T-cell (primary cell): ENCODE data around the gene SIDT2. TPM values are rescaled to one million over a fixed set of nuclear protein-coding genes. Genes with fewer than 3 reads are reported as not detected.

ENCODE experiments used
- ATAC-seq, 4 experiments: fragments of 200-7000 bp in 3 of 4; fragments of 150-1000 bp in 1 of 4; cut with Tn5 transposase; replicated peaks in 1 of 4; 1 replicate in 3 of 4; 2 replicates in 1 of 4; pipeline ENCODE4 v1.10.0; 2021; ENCODE audit warnings: moderate library complexity in 3 of 4, mild to moderate bottlenecking in 2 of 4, moderate number of reproducible peaks in 1 of 4
- CTCF ChIA-PET, 2 donors: fragments of 300-600 bp; sonication (Branson Sonifier 250); formaldehyde crosslinking; loops; one replicate each; lab custom pipeline; 2022; ENCODE audit warnings: antibody characterized with exemption in 2 of 2; lab: Charles Lee
- POLR2A ChIA-PET, 2 donors: fragments of 300-600 bp; sonication (Branson Sonifier 250); formaldehyde crosslinking; loops; one replicate each; lab custom pipeline; 2022; ENCODE audit warnings: antibody characterized with exemption in 2 of 2; lab: Charles Lee
- DNase-seq, 35 experiments: peaks; one replicate each; pipeline versions ENCODE4 v3.0.0 to v3.0.0-alpha.2; 2013 to 2023
- H3K27ac ChIP-seq: one replicate; pipeline ENCODE4 v1.5.1; 2013; ENCODE audit warnings: low read length
- H3K27me3 ChIP-seq, 2 experiments: replicated peaks in 1 of 2; 1 replicate in 1 of 2; 2 replicates in 1 of 2; pipeline versions ENCODE4 v1.6.1 to v1.7.0; 2013; ENCODE audit warnings: low read length in 1 of 2, mixed read lengths in 1 of 2; ENCODE audit not compliant: control insufficient read depth in 2 of 2, insufficient read depth in 2 of 2; ENCODE audit errors: extremely low read depth in 1 of 2
- H3K36me3 ChIP-seq, 2 donors: 1 replicate in 1 of 2; 2 replicates in 1 of 2; pipeline versions ENCODE4 v1.6.1 to v1.7.0; 2013; ENCODE audit warnings: low read length in 1 of 2; ENCODE audit not compliant: control insufficient read depth in 2 of 2, insufficient read depth in 1 of 2; ENCODE audit errors: extremely low read depth in 1 of 2
- H3K4me1 ChIP-seq, 2 experiments: 1 replicate in 1 of 2; 2 replicates in 1 of 2; pipeline versions ENCODE4 v1.6.1 to v1.7.0; 2013; ENCODE audit warnings: low read length in 2 of 2, mixed read lengths in 1 of 2; ENCODE audit not compliant: insufficient read depth in 2 of 2, control insufficient read depth in 1 of 2; ENCODE audit errors: extremely low read depth in 1 of 2
- H3K4me3 ChIP-seq, 2 donors: 1 replicate in 1 of 2; 2 replicates in 1 of 2; pipeline versions ENCODE4 v1.5.1 to v1.7.0; 2013; ENCODE audit warnings: mild to moderate bottlenecking in 2 of 2, low read length in 1 of 2, moderate library complexity in 1 of 2; ENCODE audit not compliant: control insufficient read depth in 1 of 2; ENCODE audit errors: extremely low read depth in 1 of 2
- H3K9me3 ChIP-seq: 2 replicates; pipeline ENCODE4 v1.7.0; 2013
- H3K27ac Mint-ChIP-seq, 2 donors: one replicate each; pipeline ENCODE4 v1.8.0; 2020 to 2021; ENCODE audit warnings: mild to moderate bottlenecking in 2 of 2, mixed read lengths in 2 of 2
- H3K27me3 Mint-ChIP-seq, 2 donors: one replicate each; pipeline ENCODE4 v1.8.0; 2021 to 2022; ENCODE audit warnings: mixed read lengths in 2 of 2
- H3K36me3 Mint-ChIP-seq: one replicate; pipeline ENCODE4 v1.8.0; 2021; ENCODE audit warnings: mixed read lengths
- H3K4me1 Mint-ChIP-seq, 3 donors: one replicate each; pipeline ENCODE4 v1.8.0; 2020 to 2022; ENCODE audit warnings: mixed read lengths in 3 of 3, mild to moderate bottlenecking in 1 of 3
- H3K4me3 Mint-ChIP-seq, 3 donors: one replicate each; pipeline ENCODE4 v1.8.0; 2020 to 2022; ENCODE audit warnings: mild to moderate bottlenecking in 3 of 3, mixed read lengths in 3 of 3, moderate library complexity in 3 of 3
- H3K9me3 Mint-ChIP-seq, 3 donors: one replicate each; pipeline ENCODE4 v1.8.0; 2020 to 2022; ENCODE audit warnings: mixed read lengths in 3 of 3
- WGBS: methylation state at CpG from one replicate; pipeline ENCODE4 v1.1.5; 2013; ENCODE audit warnings: missing lambda C conversion rate; ENCODE audit not compliant: insufficient coverage; 5-methylcytosine and 5-hydroxymethylcytosine counted together
- total RNA-seq, 35 experiments: library from RNA in 6 of 35; stranded (reverse) in 6 of 35; fragments of 120-200 nt in 1 of 35; gene quantifications; one replicate each; pipeline versions ENCODE4 v1.2.1 to v1.2.4 and lab custom pipeline; 2013 to 2026

Gene SIDT2
- total RNA-seq, 5 donors from 2014 or later (not counting 1 experiment from before 2014, with no cell fraction given), result 46.3 to 110 (median 59.5) TPM

GRCh38 chr11:117143390-117143789, 35.2 kb upstream of the SIDT2 start:
- H3K4me3 Mint-ChIP-seq, result peak overlapping the region; percentile 96 to 99 (median 98)
- H3K9me3 ChIP-seq, result no peaks in the 10 kb centered on the region
- H3K9me3 Mint-ChIP-seq, result no peaks in the 10 kb centered on the region
- ChIA-PET CTCF (interaction anchor here in 1 of 2 donors (0.5 to 1.9 kb wide), 5 partner anchors 15 to 307 kb away, joined by 3 to 8 read pairs (median 3); no protein-coding TSS in a partner anchor), POLR2A (interaction anchor here (0.6 to 3.2 kb wide), 4 partner anchors 28 to 206 kb away, joined by 3 to 21 read pairs (median 6); partner anchors contain the start of gene SIDT2 (in 1 of the 2))
- peak overlapping the region; percentile 93 for H3K27ac Mint-ChIP-seq
- peaks cover 6 to 11% of the 10 kb centered on the region in 2 donors for H3K27me3 Mint-ChIP-seq
- 0% methylated on average over 1 of the region's 5 CpGs for WGBS
- peaks cover 2 to 11% of the 10 kb centered on the region in 2 donors for H3K36me3 ChIP-seq
- DNase-seq (peak in 12 of 35 experiments; percentile 5 to 52 (median 12)), ATAC-seq (peak in 3 of 4 experiments; percentile 28 to 42 (median 35))
- peaks cover 0 to 8% of the 10 kb centered on the region in 2 experiments for H3K27me3 ChIP-seq
- peak overlapping the region; percentile 72 for H3K27ac ChIP-seq
- H3K4me1 ChIP-seq, result peaks cover 14 to 33% of the 10 kb centered on the region in 2 experiments
- peaks cover 35 to 44% (median 40%) of the 10 kb centered on the region in 3 donors for H3K4me1 Mint-ChIP-seq
- H3K36me3 Mint-ChIP-seq, result peaks cover 8% of the 10 kb centered on the region
- H3K4me3 ChIP-seq, result peak overlapping the region; percentile 73 to 94

- Histone ChIP-seq H3K27me3 (peaks cover 0 to 5% of the 10 kb centered on the region in 2 experiments), H3K36me3 (peaks cover 2 to 11% of the 10 kb centered on the region in 2 donors), H3K9me3 (no peaks in the 10 kb centered on the region), H3K27ac (peak within 1 kb of the TSS; percentile 72), H3K4me1 (peaks cover 14 to 39% of the 10 kb centered on the region in 2 experiments), H3K4me3 (peak within 1 kb of the TSS; percentile 73 to 94)
- no peaks in the 10 kb centered on the region for H3K9me3 Mint-ChIP-seq
- peaks cover 40 to 45% (median 40%) of the 10 kb centered on the region in 3 donors for H3K4me1 Mint-ChIP-seq
- under 1% methylated on average over 40 of the region's 48 CpGs for WGBS
- peak within 1 kb of the TSS; percentile 94 to 95 for H3K27ac Mint-ChIP-seq
- peaks cover 6 to 11% of the 10 kb centered on the region in 2 donors for H3K27me3 Mint-ChIP-seq
- peaks cover 8% of the 10 kb centered on the region for H3K36me3 Mint-ChIP-seq
- POLR2A ChIA-PET, result interaction anchor here (0.6 to 3.2 kb wide), 7 partner anchors 28 to 356 kb away, joined by 3 to 21 read pairs (median 4); partner anchors contain the start of genes ZPR1 (in 2 of the 2) and SIDT2 (in 1 of the 2)
- CTCF ChIA-PET, result interaction anchor here in 1 of 2 donors (0.5 to 1.9 kb wide), 8 partner anchors 11 to 356 kb away, joined by 3 to 8 read pairs (median 3); partner anchors contain the start of gene ZPR1
- DNase-seq, result peak; percentile 82 to 96 (median 92)
- ATAC-seq, result peak; percentile 91 to 94 (median 92)
- H3K4me3 Mint-ChIP-seq, result peak within 1 kb of the TSS; percentile 96 to 99 (median 98)
Observed at GRCh38 chr11:117143871-117144476, 34.6 kb upstream of the SIDT2 start, which contains the start of gene PAFAH1B2. Gene PAFAH1B2, plus strand, starts transcription at chr11:117144287. Its CDS starts 8,161 bp downstream, at chr11:117152448.

- ChIA-PET CTCF (interaction anchor here in 1 of 2 donors (0.6 to 1.9 kb wide), 8 partner anchors 11 to 357 kb away, joined by 3 to 8 read pairs (median 3); partner anchors contain the start of gene ZPR1), POLR2A (interaction anchor here (0.6 to 3.2 kb wide), 5 partner anchors 33 to 357 kb away, joined by 3 to 21 read pairs (median 4); partner anchors contain the start of genes SIDT2 (in 2 of the 2) and ZPR1 (in 2 of the 2))
- H3K27me3 Mint-ChIP-seq, result peaks cover 5% of the 10 kb centered on the region in 2 donors
- ATAC-seq (peak; percentile 48 to 64 (median 63)), DNase-seq (peak in 18 of 35 experiments; percentile 1 to 38 (median 14))
- Histone ChIP-seq H3K36me3 (peaks cover 2 to 12% of the 10 kb centered on the region in 2 donors), H3K9me3 (no peaks in the 10 kb centered on the region), H3K27me3 (no peaks in the 10 kb centered on the region), H3K27ac (peak overlapping the region; percentile 72), H3K4me1 (peaks cover 14 to 44% of the 10 kb centered on the region in 2 experiments), H3K4me3 (peak overlapping the region; percentile 73 to 94)
- H3K27ac Mint-ChIP-seq, result peak overlapping the region; percentile 94 to 95
- peaks cover 40 to 48% (median 43%) of the 10 kb centered on the region in 3 donors for H3K4me1 Mint-ChIP-seq
- 1% methylated on average over 38 of the region's 62 CpGs for WGBS
- peaks cover 8% of the 10 kb centered on the region for H3K36me3 Mint-ChIP-seq
- no peaks in the 10 kb centered on the region for H3K9me3 Mint-ChIP-seq
- H3K4me3 Mint-ChIP-seq, result peak overlapping the region; percentile 96 to 99 (median 98)
Observed at GRCh38 chr11:117144477-117145392, 33.8 kb upstream of the SIDT2 start.

- 0% methylated on average over 1 of the region's 5 CpGs for WGBS
- no peak for ATAC-seq
- Histone ChIP-seq H3K4me3 (peak overlapping the region; percentile 73 to 94), H3K4me1 (peaks cover 14 to 46% of the 10 kb centered on the region in 2 experiments), H3K9me3 (no peaks in the 10 kb centered on the region), H3K27me3 (no peaks in the 10 kb centered on the region), H3K27ac (peak overlapping the region; percentile 44), H3K36me3 (peaks cover 2 to 15% of the 10 kb centered on the region in 2 donors)
- Mint-ChIP-seq H3K27ac (peak overlapping the region; percentile 94 to 95), H3K27me3 (no peaks in the 10 kb centered on the region), H3K9me3 (no peaks in the 10 kb centered on the region), H3K36me3 (peaks cover 8% of the 10 kb centered on the region), H3K4me1 (peaks cover 42 to 52% (median 49%) of the 10 kb centered on the region in 3 donors), H3K4me3 (peak overlapping the region; percentile 96 to 99 (median 98))
- ChIA-PET POLR2A (interaction anchor here (0.7 to 3.2 kb wide), 3 partner anchors 11 to 34 kb away, joined by 4 to 21 read pairs (median 6); partner anchors contain the start of gene SIDT2 (in 2 of the 2)), CTCF (interaction anchor here in 1 of 2 donors (0.6 to 1.9 kb wide), 5 partner anchors 27 to 220 kb away, joined by 3 to 8 read pairs (median 4); no protein-coding TSS in a partner anchor)
- DNase-seq, result peak in 2 of 35 experiments; percentile 16 to 52
Observed at GRCh38 chr11:117145393-117145761, 33.2 kb upstream of the SIDT2 start.

- Mint-ChIP-seq H3K27ac (no peak overlapping the region), H3K4me1 (peaks cover 47 to 57% (median 55%) of the 10 kb centered on the region in 3 donors), H3K36me3 (peaks cover 11% of the 10 kb centered on the region), H3K9me3 (no peaks in the 10 kb centered on the region), H3K27me3 (no peaks in the 10 kb centered on the region), H3K4me3 (peak overlapping the region in 2 of 3 donors; percentile 96 to 99)
- DNase-seq (no peak), ATAC-seq (no peak)
- Histone ChIP-seq H3K9me3 (no peaks in the 10 kb centered on the region), H3K36me3 (peaks cover 2 to 15% of the 10 kb centered on the region in 2 donors), H3K27ac (no peak overlapping the region), H3K27me3 (no peaks in the 10 kb centered on the region), H3K4me3 (no peak overlapping the region), H3K4me1 (peaks cover 14 to 46% of the 10 kb centered on the region in 2 experiments)
- ChIA-PET CTCF (interaction anchor here in 1 of 2 donors (0.6 to 1.6 kb wide), 3 partner anchors 26 to 106 kb away, joined by 3 to 8 read pairs (median 7); no protein-coding TSS in a partner anchor), POLR2A (interaction anchor here (0.6 to 3.2 kb wide), 2 partner anchors 33 kb away, joined by 4 to 21 read pairs; partner anchors contain the start of gene SIDT2 (in 1 of the 2))
- 93% methylated on average over 9 of the region's 10 CpGs for WGBS
Observed at GRCh38 chr11:117146521-117146920, 32.0 kb upstream of the SIDT2 start.
